ENCODE data around the gene COL4A2. TPM values are rescaled to one million over a fixed set of nuclear protein-coding genes. Genes with fewer than 3 reads are reported as not detected.
"Not testable (repeated sequence)": the region's sequence is repeated elsewhere in the genome, so short reads cannot be mapped to it uniquely, and the experiment has no call there.

Gene COL4A2
- polyA plus RNA-seq, 1 donor = 443 TPM

DNA sequence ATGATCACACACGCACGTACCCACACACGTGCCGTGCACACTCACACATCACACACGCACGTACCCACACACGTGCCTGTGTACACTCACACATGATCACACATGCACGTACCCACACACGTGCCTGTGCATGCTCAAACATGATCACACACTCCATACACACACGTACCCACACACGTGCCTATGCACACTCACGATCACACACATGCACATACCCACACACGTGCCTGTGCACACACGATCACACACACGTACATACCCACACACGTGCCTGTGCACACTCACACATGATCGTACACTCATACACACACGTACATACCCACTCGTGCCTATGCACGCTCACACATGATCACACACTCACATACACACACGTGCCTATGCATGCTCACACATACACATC lies 167.6 kb downstream of the COL4A2 start:
- DNase-seq (ENCODE audit: low read depth) = no peak

- no peak for DNase-seq (ENCODE audit: low read depth)
Measured at GRCh38 chr13:110475117-110475516, 168.0 kb downstream of the COL4A2 start.

DNA sequence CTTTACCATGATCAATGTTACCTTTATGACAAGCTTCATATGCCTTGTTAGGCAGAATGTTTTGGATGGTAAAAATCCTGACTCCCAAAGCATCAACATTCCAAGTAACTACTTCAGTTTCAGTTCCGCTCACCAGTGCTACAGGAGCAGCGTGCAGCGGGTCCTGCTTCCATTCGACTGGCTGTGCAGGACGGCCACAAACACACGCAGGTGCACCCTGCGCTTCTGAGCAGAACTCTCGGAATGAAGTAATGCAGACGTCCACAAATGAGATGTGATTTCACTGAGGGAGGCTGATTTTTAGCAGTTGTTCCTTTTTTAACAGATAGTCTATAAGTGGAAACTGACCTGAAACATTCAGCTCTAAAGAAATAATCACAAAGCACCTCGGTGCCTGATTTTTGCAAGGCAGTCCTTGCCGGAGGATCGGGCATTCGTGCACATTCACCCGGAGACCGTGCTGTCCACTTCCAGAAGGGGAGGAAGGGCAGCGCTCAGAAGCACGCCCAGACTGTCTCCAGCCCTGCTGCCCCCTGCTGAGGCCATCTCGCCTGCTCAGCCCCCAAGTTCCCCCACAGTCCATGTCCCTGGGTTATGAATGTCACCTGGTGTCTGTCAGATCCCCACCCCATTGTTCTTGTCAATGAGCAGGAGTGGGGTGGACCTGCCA lies 168.6 kb downstream of the COL4A2 start:
- no peak for DNase-seq (ENCODE audit: low read depth)

- no peak for DNase-seq (ENCODE audit: low read depth)
Measured at GRCh38 chr13:110476220-110476617, 169.1 kb downstream of the COL4A2 start.

GRCh38 chr13:110477706-110478245 lies 170.7 kb downstream of the COL4A2 start:
- no peak for DNase-seq (ENCODE audit: low read depth)

GRCh38 chr13:110478405-110479214 lies 171.5 kb downstream of the COL4A2 start:
- DNase-seq (ENCODE audit: low read depth) = no peak

DNA sequence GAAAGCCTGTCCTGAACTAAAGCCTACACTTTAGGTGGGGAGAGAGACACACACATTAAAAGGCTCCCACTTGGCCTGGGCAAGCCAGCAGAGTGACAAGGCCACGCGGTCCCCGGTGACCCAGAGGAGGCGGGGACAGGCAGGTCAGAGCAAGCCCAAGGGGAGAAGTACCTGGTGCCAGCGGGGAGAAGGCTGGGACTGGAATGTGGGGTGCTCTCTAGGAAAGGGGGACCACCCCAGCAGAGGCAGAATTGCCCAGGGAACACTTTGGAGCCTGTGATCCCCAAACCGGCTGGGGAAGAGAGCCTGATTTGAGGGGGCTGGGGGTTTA lies 172.1 kb downstream of the COL4A2 start:
- DNase-seq (ENCODE audit: low read depth) = no peak

DNA sequence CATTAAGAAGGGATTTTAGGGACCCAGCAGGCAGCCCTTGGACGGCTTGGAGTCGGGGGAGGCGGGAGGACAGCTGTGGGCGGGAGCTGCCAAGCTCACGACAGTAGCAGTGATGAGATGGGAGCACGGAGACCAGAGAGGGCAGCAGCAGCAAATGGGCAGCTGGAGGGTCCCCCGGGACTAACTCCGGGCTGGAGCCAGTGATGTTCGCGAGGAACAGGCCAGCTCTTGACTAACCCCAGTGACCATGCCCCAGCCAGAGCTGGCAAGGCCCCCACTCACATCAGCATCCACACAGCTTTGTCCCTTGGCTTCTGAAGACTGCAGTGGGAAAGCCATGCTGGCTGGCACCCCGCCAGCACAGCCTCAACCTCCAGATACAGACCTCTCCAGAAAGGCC lies 172.6 kb downstream of the COL4A2 start:
- no peak for DNase-seq (ENCODE audit: low read depth)

- DNase-seq (ENCODE audit: low read depth) = no peak
Measured at GRCh38 chr13:110480161-110480560, 173.1 kb downstream of the COL4A2 start.

DNA sequence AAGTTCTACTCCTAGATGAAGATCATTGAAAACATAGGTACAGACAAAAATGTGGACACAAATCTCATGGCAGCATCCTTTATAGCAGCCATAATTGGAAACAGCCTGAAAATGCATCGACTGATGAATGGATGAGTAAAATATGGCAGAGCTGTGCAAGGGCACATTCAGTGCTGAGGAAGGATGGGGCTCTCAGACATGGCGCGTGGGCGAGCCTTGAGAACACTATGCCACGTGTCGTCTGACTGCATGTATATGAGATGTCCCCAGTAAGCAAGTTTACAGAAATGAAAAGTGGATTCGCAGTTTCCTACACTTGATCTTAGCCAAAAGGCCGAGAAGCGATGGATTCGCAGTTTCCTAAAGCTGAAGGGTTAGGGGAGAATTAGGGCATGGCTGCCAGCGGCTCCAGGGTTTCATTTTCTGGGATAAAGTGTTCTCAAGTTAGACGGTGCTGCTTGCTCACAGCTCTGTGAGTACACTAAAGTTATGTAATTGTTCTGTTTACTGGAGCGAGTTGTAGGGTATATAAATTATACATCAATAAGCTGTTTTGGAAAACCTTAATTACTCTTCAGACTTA lies 176.4 kb downstream of the COL4A2 start:
- DNase-seq (ENCODE audit: low read depth) = no peak

DNA sequence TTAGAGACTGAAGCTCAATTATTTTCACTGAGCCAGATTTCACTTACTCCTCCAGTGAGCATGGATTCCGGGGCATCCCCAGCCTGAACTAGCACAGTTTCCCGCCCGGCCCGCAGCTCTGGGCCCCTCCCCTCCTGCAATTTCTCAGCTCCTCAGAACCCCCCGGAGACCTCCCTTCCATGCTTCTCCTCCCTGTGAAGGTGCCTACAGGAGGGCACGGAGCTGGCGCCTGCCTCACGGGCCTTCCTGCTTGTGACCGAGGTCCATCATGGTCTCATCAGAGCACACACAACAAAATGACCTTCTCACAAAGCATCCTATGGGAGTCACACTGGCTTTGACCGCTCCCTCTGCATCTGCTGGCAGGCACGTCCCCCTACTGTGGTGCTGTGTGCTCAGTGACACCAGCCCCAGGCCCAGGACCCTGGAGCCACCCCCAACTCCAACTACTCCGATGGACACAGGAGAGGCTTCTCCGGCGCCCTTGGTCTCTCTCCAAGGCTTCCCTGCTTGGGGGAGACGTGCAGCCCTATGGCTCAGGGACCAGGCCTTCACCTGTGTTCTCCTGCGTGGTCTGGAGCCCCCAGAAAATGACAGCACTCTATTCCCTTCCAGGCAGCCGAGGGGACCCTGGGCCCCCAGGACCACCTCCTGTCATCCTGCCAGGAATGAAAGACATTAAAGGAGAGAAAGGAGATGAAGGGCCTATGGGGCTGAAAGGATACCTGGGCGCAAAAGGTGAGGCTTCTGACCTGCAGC lies 177.4 kb downstream of the COL4A2 start:
- DNase-seq (ENCODE audit: low read depth) = no peak

DNA sequence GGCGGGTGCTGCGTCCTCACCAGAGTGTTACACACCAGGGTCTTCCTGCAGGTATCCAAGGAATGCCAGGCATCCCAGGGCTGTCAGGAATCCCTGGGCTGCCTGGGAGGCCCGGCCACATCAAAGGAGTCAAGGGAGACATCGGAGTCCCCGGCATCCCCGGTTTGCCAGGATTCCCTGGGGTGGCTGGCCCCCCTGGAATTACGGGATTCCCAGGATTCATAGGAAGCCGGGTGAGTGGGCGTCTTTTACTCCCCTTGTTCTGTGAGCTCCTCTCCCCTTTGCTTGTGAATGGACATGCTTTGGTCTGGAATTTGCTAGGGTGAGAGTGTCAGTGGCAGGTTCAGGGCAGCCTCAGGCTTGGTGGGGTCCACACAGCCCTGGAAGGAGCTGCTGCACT lies 178.5 kb downstream of the COL4A2 start:
- DNase-seq (ENCODE audit: low read depth) = no peak

DNA sequence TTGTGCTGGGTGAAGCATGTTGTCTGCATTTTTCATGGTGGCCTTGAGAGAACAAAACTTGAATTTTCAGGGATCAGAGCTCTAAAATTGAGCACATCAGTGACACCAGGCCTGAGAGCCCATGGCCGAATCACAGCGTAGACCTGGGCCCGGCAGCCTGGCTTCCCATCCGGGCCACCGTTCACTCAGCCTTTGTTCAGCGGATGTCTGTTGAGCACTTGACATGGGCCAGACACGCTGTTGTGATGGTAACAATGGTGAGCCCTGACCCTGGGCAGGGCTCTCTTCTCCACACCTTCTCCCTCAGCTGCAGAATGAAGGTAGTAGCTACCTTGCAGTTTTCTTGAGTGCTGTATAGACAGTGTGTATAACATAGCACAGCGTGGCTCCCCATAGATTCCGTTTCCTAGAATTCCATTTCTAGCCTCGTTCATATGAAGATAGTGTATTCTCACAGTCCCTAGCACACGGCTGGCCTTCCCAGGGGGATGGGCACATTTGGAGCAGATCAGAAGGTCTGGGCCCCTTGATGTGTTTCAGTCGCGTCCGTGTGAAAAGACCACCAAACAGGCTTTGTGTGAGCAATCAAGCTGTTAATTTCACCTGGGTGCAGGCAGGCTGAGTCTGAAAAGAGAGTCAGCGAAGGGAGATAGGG lies 179.1 kb downstream of the COL4A2 start:
- DNase-seq (ENCODE audit: low read depth) = no peak

DNA sequence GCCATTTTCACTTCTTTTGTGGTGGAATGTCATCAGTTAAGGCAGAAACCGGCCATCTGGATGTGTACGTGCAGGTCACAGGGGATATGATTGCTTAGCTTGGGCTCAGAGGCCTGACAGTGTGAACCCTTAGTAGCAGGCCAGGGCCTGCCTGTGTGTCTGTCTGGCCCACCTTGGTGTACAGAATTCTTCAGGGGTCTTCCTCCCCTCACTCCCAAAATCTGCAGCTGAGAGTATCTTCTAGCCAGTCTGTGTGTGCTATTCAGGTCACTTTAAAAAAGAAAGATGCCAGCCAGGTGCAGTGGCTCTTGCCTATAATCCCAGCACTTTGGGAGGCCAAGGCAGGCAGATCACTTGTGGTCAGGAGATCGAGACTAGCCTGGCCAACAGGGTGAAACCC lies 179.8 kb downstream of the COL4A2 start:
- not testable (repeated sequence) for DNase-seq (ENCODE audit: low read depth)

DNA sequence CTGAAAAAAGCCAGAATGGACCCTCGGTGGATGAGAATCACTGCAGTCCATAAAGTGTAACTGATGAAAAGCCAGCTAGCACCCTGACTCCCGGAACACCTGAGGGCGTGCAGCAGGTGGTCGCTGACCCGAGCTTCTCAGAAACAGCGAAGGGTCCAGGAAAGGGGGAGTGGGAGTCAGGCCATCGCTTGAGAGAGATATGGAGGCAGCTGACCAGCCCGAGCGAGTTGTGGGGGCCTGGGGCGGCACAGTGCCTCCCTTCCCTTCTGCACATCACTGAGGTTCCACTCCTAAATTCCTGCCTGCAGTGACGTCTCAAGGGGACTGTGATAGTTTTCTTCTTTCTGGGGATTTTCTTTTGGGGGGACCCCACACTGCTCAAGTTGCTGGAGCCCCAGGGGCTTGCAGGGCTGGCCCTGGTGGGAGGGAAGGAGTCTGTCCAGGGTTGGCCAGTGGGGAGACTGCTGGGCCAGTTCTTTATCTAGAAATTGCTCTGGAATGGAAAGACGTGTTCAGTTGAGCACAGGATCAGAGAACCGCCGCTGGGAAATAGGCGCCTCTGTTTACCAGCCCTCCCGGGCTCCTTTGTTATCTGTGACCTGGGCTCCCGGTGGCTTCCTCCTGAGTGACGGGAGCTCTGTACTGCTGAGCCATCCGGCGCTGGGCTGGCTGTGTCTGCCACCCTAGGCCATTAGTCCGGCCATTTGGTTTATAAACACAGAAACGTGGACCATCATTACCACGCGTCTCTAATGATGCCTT lies 183.1 kb downstream of the COL4A2 start:
- DNase-seq (ENCODE audit: low read depth) = no peak

GRCh38 chr13:110491869-110492678 lies 185.0 kb downstream of the COL4A2 start:
- no peak for DNase-seq (ENCODE audit: low read depth)

DNA sequence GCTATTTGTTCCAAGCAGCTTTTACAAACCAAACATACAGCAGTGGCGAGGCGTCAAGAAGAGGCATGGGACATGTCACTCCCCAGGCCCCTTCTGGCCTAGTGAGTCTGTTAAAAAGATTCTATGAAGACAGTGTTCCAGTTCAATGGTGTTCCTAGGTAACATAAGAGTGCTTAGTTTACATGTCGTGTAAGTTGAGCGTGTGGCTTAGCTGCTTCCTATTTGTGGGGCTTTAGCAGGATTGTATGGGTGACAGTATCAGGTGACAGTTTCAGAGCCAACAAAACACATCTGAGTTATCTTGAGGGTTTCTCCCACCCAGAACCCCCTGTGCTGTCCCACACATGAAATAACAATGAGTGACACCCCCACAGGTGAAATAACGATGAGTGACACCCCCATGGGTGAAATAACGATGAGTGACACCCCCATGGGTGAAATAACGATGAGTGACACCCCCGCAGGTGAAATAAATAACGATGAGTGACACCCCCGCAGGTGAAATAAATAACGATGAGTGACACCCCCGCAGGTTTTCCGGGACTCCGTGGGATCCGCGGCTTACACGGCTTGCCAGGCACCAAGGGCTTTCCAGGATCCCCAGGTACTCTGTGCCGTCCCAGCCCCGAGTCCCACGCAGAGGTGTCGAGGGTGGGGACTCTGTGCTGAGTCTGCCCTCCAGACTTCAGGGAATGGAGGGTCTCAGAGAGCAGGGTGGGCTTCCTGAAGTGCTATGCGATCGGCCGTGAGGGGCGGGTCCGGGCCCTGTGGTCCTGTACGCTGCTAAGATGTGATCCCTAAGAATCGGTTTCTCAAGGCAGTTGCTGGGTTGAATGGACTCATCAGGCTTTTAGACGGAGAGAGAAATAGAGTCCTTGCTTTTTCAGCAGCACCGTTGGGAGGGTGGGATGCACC lies 185.9 kb downstream of the COL4A2 start:
- no peak for DNase-seq (ENCODE audit: low read depth)

- DNase-seq (ENCODE audit: low read depth) = no peak
Measured at GRCh38 chr13:110493613-110494012, 186.5 kb downstream of the COL4A2 start.

- no peak for DNase-seq (ENCODE audit: low read depth)
Measured at GRCh38 chr13:110495376-110495775, 188.3 kb downstream of the COL4A2 start.
